Small intestine (tissue), 7 donors: ENCODE data around the gene CEMIP. TPM values are rescaled to one million over a fixed set of nuclear protein-coding genes. Genes with fewer than 3 reads are reported as not detected.

Source experiments
- DNase-seq, 2 donors: peaks; one replicate each; pipeline versions ENCODE4 v3.0.0 to v3.0.0-alpha.2; 2013
- FAIRE-seq: peaks from 2 replicates; lab custom pipeline; 2012; peaks lifted over from hg19 to GRCh38; lab: Jason Lieb, UNC
- H3K27ac ChIP-seq, 3 donors: one replicate each; pipeline ENCODE4 v1.5.1; 2013; ENCODE audit warnings: low read length in 2 of 3, mild to moderate bottlenecking in 2 of 3, control low read depth in 1 of 3, inconsistent platforms in 1 of 3, low read depth in 1 of 3, moderate library complexity in 1 of 3
- H3K27me3 ChIP-seq, 3 donors: one replicate each; pipeline ENCODE4 v1.6.1; 2013; ENCODE audit warnings: low read length in 3 of 3, inconsistent platforms in 1 of 3; ENCODE audit not compliant: control insufficient read depth in 3 of 3, insufficient read depth in 3 of 3
- H3K36me3 ChIP-seq, 3 donors: one replicate each; pipeline ENCODE4 v1.6.1; 2013; ENCODE audit warnings: low read length in 3 of 3, inconsistent platforms in 1 of 3, low read depth in 1 of 3, mild to moderate bottlenecking in 1 of 3, moderate library complexity in 1 of 3; ENCODE audit not compliant: control insufficient read depth in 3 of 3, insufficient read depth in 2 of 3
- H3K4me1 ChIP-seq, 3 donors: one replicate each; pipeline ENCODE4 v1.6.1; 2013; ENCODE audit warnings: low read length in 2 of 3, inconsistent platforms in 1 of 3, low read depth in 1 of 3, mild to moderate bottlenecking in 1 of 3, moderate library complexity in 1 of 3; ENCODE audit not compliant: control insufficient read depth in 3 of 3, insufficient read depth in 2 of 3
- H3K4me3 ChIP-seq, 3 donors: one replicate each; pipeline ENCODE4 v1.5.1; 2013; ENCODE audit warnings: low read length in 3 of 3, control low read depth in 1 of 3, inconsistent platforms in 1 of 3, low read depth in 1 of 3, mild to moderate bottlenecking in 1 of 3, moderate library complexity in 1 of 3
- H3K9me3 ChIP-seq, 2 donors: one replicate each; pipeline ENCODE4 v1.6.1; 2013; ENCODE audit warnings: low read depth in 1 of 2, low read length in 1 of 2; ENCODE audit not compliant: control insufficient read depth in 2 of 2, insufficient read depth in 1 of 2
- WGBS, 3 donors: extraction: QIAGEN DNeasy Blood & Tissue Kit; methylation state at CpG; one replicate each; pipeline ENCODE4 v1.1.7; 2013; 5-methylcytosine and 5-hydroxymethylcytosine counted together
- polyA plus RNA-seq, 4 donors: library from polyadenylated mRNA; stranded (reverse) in 3 of 4; unstranded in 1 of 4; fragments of 200-250 nt in 3 of 4; fragments of 120-200 nt in 1 of 4; gene quantifications; one replicate each; pipeline versions ENCODE4 v1.2.1 to v1.2.3, GENCODE V29; 2013
- donor health status: healthy with polysubstance abuse.
- donor health status: control.
- donor health status: control.
- donor health status: Bipolar disorder and iron deficiency.
- donor health status: healthy.

CEMIP gene
- polyA plus RNA-seq, 4 donors, result 0.27 to 1.4 (median 0.93) TPM

GRCh38 chr15:81000144-81000623 is 221.0 kb downstream of the CEMIP start:
- peaks cover 0 to 3% of the 10 kb centered on the region in 2 donors for H3K9me3 ChIP-seq
- FAIRE-seq (no peak), DNase-seq (no peak)
- 0 to 1% (median 1%) methylated on average over 21 of the region's 21 CpGs for WGBS, 3 donors
- peaks cover 0 to 14% (median 4%) of the 10 kb centered on the region in 3 donors for H3K4me1 ChIP-seq
- no peaks in the 10 kb centered on the region for H3K27me3 ChIP-seq
- peaks cover 0 to 9% (median 0%) of the 10 kb centered on the region in 3 donors for H3K36me3 ChIP-seq
- peak overlapping the region; percentile 86 to 92 (median 91) for H3K4me3 ChIP-seq
- peak overlapping the region; percentile 88 to 99 (median 90) for H3K27ac ChIP-seq

GRCh38 chr15:81000624-81001151 is 221.5 kb downstream of the CEMIP start, which contains the start of gene TLNRD1:
TLNRD1 (plus strand) TSS chr15:81000923; CDS start chr15:81002272, 1,349 bp downstream.
- no peaks in the 10 kb centered on the region for H3K27me3 ChIP-seq
- H3K4me1 ChIP-seq, result peaks cover 0 to 14% (median 4%) of the 10 kb centered on the region in 3 donors
- H3K27ac ChIP-seq, result peak within 1 kb of the TSS; percentile 88 to 99 (median 95)
- H3K36me3 ChIP-seq, result peaks cover 0 to 9% (median 0%) of the 10 kb centered on the region in 3 donors
- H3K4me3 ChIP-seq, result peak within 1 kb of the TSS; percentile 86 to 92 (median 91)
- WGBS, 3 donors, result 0 to 1% (median 0%) methylated on average over 48 to 66 of the region's 66 CpGs
- H3K9me3 ChIP-seq, result peaks cover 0 to 3% of the 10 kb centered on the region in 2 donors
- peak; percentile 92 to 96 for DNase-seq
- no peak for FAIRE-seq

Other genes starting within 250 kb of the CEMIP start
- 10 to 100 TPM; 27.6 to 70.0 (median 33.9) TPM for gene ABHD17C, start 84.1 kb upstream of the CEMIP start, polyA plus RNA-seq
- 10 to 100 TPM in 2 of 4 donors, 1 to 10 TPM in 2; 4.7 to 33.9 (median 13.6) TPM for gene MESD, start 210.4 kb downstream of the CEMIP start, polyA plus RNA-seq
- gene TLNRD1, start 221.6 kb downstream of the CEMIP start, polyA plus RNA-seq, result 10 to 100 TPM in 1 of 4 donors, 1 to 10 TPM in 3; 4.9 to 11.9 (median 6.9) TPM